ENCODE measurements around the gene GORASP2.

DNA sequence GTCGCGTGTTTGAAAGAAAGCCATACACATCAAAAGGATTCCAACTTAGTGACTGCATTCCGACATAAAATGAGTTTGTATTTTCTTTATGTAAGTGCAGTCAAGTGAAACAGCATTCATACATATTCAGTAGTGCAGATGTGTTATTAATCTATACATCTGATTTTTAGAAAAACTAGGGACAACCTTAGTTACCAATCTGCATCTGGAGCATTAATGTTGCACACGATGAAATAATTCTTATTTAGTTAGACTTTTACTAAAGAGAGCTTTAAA, 1.9 kb downstream of the GORASP2 start:
- TF ChIP-seq POLR2A (IDR thresholded peaks at IDR 0.05) (no peak), CTCF (IDR thresholded peaks at IDR 0.05) (no peak)

All from adrenal gland (tissue), 5 donors.